Measurements from ENCODE around the gene GNB1L. TPM values are rescaled to one million over a fixed set of nuclear protein-coding genes. Genes with fewer than 3 reads are reported as not detected.

Gene GNB1L
- total and polyA plus RNA-seq, 2 of the 13 experiments (the other 11 are each of a cell fraction or from before 2014, with no cell fraction given): 2.5 to 7.4 TPM

- TF ChIP-seq, protein P1, sequence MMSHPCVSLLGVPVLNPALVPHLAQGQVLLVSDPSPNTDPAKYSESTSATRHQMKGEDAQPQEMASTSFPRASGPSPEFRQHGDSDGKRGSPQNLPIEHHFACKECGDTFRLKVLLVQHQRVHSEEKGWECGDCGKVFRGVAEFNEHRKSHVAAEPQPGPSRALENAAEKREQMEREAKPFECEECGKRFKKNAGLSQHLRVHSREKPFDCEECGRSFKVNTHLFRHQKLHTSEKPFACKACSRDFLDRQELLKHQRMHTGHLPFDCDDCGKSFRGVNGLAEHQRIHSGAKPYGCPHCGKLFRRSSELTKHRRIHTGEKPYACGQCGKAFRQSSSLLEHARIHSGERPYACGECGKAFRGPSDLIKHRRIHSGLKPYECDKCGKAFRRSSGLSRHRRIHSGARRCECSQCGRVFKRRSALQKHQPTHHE (CRISPR knock-in tag; IDR thresholded peaks at IDR 0.05; ENCODE audit: borderline replicate concordance): 0 out of 2 replicates have a peak, but pooled peaks have one; percentile 3
- TF ChIP-seq ZNF687 (CRISPR knock-in tag; IDR thresholded peaks at IDR 0.05) (peak; percentile 62), KLF16 (CRISPR knock-in tag; IDR thresholded peaks at IDR 0.05) (peak in 1 of 2 experiments; percentile 38; a peak in 1 of 4 replicates), ETV5 (CRISPR knock-in tag; IDR thresholded peaks at IDR 0.05; ENCODE audit: borderline replicate concordance) (peak; percentile 60; the same call in 1 of the 2 replicates), BCL6 (CRISPR knock-in tag; IDR thresholded peaks at IDR 0.05) (peak; percentile 54; the same call in 1 of the 2 replicates), EHMT2 (IDR thresholded peaks at IDR 0.05; ENCODE audit: borderline replicate concordance, low read depth, low read length) (no peak), ZNF691 (CRISPR knock-in tag; IDR thresholded peaks at IDR 0.05; ENCODE audit: borderline replicate concordance, low read depth) (peak; percentile 10; the same call in 1 of the 2 replicates), ZNF20 (CRISPR knock-in tag; IDR thresholded peaks at IDR 0.05) (0 out of 2 replicates have a peak, but pooled peaks have one; percentile 21), ZBTB1 (CRISPR knock-in tag; IDR thresholded peaks at IDR 0.05; ENCODE audit: borderline replicate concordance) (no peak), RXRB (CRISPR knock-in tag; IDR thresholded peaks at IDR 0.05; ENCODE audit: borderline replicate concordance) (peak; percentile 75; the same call in 1 of the 2 replicates), POLR2AphosphoS5 (IDR thresholded peaks at IDR 0.05; ENCODE audit: low read depth, low read length) (peak; percentile 75), SP4 (CRISPR knock-in tag; IDR thresholded peaks at IDR 0.05) (0 out of 2 replicates have a peak, but pooled peaks have one; percentile 28), ZNF616 (CRISPR knock-in tag; IDR thresholded peaks at IDR 0.05; ENCODE audit: low read depth) (0 out of 2 replicates have a peak, but pooled peaks have one; percentile 13), IRF2 (CRISPR knock-in tag; IDR thresholded peaks at IDR 0.05) (peak; percentile 48; the same call in 1 of the 2 replicates), ASH2L (IDR thresholded peaks at IDR 0.05; ENCODE audit: insufficient read length, low read depth, low read length) (peak; percentile 36), STAT6 (CRISPR knock-in tag; IDR thresholded peaks at IDR 0.05; ENCODE audit: borderline replicate concordance) (peak; percentile 41; the same call in 1 of the 2 replicates), FOXM1 (CRISPR knock-in tag; IDR thresholded peaks at IDR 0.05) (no peak), AGO2 (optimal IDR thresholded peaks at IDR 0.05; ENCODE audit: low read depth, low read length) (peak; percentile 79)
These were observed 1.1 kb upstream of the GNB1L start (continued) for GRCh38 chr22:19855504-19856409.

Measured in HepG2 (cell line).